Ovary (tissue), 3 donors: ENCODE data around the gene NHS.

Experiments used
- CTCF ChIP-seq, 3 donors: fragments of 450-650 bp in 2 of 3; fragments of 200-600 bp in 1 of 3; IDR thresholded peaks; one replicate each; pipeline versions ENCODE4 v1.5.1 to v1.8.0; 2016 to 2022; ENCODE audit warnings: antibody characterized with exemption in 3 of 3, mild to moderate bottlenecking in 1 of 3
- POLR2A ChIP-seq: fragments of 450-650 bp; IDR thresholded peaks from one replicate; pipeline ENCODE4 v1.6.1; 2017; ENCODE audit warnings: antibody characterized with exemption, mild to moderate bottlenecking, moderate library complexity
- donor health status: DM: no; HTN: no; CAD: no.

DNA sequence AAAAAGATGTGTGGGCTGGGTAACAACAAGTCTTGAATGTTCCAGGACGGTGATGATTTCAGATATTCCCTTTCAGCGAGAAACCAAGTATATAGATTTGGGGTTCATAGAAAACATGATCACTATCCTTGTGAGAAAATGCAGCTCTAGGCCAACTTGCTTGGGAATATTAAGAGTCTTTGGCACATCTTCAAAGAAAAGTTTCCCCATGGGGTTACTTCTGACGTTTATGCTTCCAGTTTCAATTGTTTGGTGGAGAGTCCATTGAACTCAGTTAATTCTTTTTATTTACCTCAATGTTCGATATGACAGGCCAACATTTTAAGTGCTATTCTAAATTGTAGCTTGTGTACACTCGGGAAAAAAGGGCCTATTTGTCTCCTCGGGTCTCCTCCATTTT lies 126.7 kb downstream of the NHS start:
- TF ChIP-seq CTCF (IDR thresholded peaks at IDR 0.05) (no peak), POLR2A (no peak)
